ENCODE data around the gene TPPP3. TPM values are rescaled to one million over a fixed set of nuclear protein-coding genes. Genes with fewer than 3 reads are reported as not detected.
A peak's percentile ranks its signal among the peaks of the same experiment; 100 is the strongest.

TPPP3 gene
- total RNA-seq, result not detected

DNA sequence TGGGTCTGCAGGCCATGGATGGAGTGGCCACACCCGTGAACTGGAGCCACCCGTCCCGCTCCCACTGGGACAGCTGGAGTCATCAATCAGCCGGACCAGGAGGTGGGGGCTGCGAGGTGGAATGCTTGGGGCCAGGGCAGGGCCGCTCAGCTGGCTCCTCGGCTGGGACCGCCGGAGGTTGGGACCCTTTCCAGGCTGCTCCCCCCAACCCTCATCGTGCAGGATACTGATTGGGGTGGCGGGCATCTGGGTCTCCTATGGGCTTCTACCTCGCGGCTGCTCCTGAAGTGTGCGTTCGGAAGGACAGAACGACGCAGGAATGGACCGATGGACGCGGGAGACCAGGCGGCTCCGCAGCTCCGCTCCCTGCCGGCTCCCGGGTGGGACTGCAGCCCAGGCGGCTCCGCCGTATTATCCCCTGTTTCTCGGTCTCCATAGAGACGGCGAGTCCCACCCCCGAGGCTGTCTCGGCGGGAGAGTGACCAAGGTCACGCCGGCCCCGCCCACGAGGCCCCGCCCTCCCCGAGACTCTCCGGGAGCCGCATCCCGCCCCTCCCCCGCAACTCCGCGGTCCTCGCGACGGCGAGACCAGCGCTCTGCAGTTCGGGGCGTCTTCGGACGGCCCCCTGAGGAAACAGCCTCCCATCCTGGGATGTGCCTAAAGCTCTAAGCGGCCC, at the start of gene TPPP3:
Gene TPPP3 (minus strand): TSS at position 388 of the 677 bp plus-strand sequence. CDS start 2,387 bp downstream, outside the sequence.
- POLR2A ChIA-PET, result no interaction called here
- Mint-ChIP-seq H3K4me3 (peak within 1 kb of the TSS; percentile 42), H3K4me1 (peaks cover 4% of the 10 kb centered on the region), H3K9me3 (no peaks in the 10 kb centered on the region), H3K36me3 (no peaks in the 10 kb centered on the region), H3K27me3 (peaks cover 32% of the 10 kb centered on the region), H3K27ac (no peak within 1 kb of the TSS)
- DNase-seq (peak; percentile 57), ATAC-seq (ENCODE audit: low read depth) (peak; percentile 45)

DNA sequence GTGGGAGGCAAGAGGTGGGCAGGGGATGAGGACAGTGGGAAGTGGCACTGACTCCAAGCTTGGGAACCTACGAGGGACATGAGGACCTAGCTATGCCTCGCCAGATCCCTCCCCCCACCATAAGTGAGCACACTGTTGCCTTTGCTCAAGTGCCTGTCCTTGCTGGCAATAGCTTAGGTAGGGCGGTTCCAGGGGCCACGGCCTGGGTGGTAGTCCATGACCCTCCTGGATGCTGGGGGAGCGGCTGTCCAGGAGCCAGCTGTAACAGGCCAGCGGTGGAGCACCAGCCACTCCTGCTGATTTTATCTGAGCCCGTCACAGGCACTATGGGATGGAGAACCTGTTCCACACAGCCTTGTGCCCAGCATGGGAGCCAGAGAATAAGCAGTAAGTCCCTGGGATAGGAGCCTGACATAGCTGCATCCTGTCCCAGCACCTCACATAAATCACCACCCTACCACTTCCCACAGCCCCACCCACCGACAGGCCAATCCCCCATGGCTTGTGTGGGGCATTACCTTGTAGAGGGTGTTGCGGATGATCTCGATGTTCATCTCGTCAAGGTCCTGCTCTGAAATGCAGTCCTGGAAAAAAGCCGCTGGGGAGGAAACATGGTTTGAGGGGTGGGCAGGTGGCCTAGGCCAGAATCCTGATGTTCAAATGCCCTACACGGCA, 49.4 kb upstream of the TPPP3 start:
- H3K4me1 Mint-ChIP-seq, result peaks cover 2% of the 10 kb centered on the region
- DNase-seq (no peak), ATAC-seq (ENCODE audit: low read depth) (no peak)
- H3K27me3 Mint-ChIP-seq, result no peaks in the 10 kb centered on the region
- peaks cover 10% of the 10 kb centered on the region for H3K36me3 Mint-ChIP-seq
- H3K9me3 Mint-ChIP-seq, result no peaks in the 10 kb centered on the region
- no peak overlapping the region for H3K27ac Mint-ChIP-seq
- POLR2A ChIA-PET, result no interaction called here
- no peak overlapping the region for H3K4me3 Mint-ChIP-seq

DNA sequence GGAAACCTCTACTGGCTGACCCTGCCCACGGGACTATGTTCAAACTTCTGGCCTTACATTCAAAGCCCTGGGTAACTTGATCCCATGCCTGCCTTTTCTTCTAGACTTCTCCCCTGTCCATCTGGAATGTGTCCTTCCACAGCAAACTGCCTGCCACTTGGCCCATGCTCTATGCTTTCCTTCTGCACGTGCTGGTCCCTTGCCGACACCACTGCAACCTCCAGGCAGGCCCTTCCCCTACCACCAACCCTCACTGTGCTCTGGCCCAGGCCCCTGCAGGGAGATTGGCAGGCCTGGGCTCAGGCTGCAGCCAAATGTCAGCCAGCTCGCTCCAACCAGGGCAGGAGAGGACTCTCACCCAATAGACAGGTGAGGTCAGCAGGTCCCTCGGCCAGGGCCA, 48.6 kb upstream of the TPPP3 start:
- Mint-ChIP-seq H3K36me3 (peaks cover 12% of the 10 kb centered on the region), H3K4me1 (peaks cover 2% of the 10 kb centered on the region), H3K4me3 (no peak overlapping the region), H3K27ac (no peak overlapping the region), H3K27me3 (no peaks in the 10 kb centered on the region), H3K9me3 (no peaks in the 10 kb centered on the region)
- POLR2A ChIA-PET, result no interaction called here
- no peak for DNase-seq
- ATAC-seq (ENCODE audit: low read depth), result no peak

DNA sequence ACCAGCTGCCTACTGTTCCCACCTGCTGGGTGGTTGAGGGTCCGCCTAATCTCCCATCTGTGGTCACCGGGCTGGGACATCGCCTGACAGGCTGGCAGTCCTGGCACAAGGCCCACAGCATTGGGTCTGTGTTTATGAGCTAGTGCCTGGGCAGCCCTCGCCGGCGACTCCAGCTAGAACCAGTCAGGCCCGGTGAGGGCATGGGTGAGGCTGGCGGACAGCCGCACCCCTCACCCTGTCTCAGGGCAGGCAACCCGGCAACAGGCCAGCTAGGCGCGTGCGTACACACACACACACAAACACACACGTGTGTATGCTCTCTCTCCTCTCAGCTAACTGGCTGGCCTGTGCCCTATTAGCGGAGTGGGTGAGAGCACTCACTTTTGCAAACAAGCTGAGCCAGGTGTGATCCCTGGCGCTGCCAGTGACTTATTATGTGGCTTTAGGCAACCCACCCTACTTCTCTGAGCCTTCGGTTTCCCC, 48.0 kb upstream of the TPPP3 start:
- Mint-ChIP-seq H3K27me3 (no peaks in the 10 kb centered on the region), H3K9me3 (no peaks in the 10 kb centered on the region), H3K4me3 (no peak overlapping the region), H3K27ac (no peak overlapping the region), H3K36me3 (peaks cover 9% of the 10 kb centered on the region), H3K4me1 (peaks cover 2% of the 10 kb centered on the region)
- DNase-seq (no peak), ATAC-seq (ENCODE audit: low read depth) (no peak)
- POLR2A ChIA-PET, result no interaction called here

DNA sequence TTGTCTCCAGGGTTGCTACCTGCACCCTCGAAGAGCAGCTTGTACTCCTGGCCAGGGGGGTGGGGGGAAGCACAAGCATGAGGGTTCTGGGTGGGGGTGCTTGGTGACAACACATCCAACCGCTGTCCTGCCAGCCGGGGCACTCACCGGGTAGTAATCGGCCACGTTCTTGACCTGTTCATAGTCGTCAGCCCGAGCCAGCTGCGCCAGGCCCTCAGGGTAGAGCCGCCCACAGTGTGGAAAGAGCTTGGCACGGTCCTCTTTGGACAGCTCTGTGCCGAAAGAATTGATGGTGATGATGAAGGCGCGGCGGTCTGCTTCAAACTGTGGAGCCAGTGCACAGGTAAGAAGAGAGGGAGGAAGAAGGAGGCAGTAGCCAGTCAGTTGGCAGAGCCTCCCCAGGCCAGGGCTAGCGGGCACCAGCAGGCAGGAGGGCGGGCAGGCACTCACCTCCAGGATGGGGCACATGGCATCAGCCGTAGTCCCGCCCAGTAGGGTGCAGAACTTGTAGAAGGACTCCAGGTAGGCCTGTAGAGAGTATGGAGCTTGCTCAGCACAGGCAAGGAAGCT, 45.6 kb upstream of the TPPP3 start:
- Mint-ChIP-seq H3K9me3 (no peaks in the 10 kb centered on the region), H3K4me1 (peaks cover 2% of the 10 kb centered on the region), H3K36me3 (peaks cover 9% of the 10 kb centered on the region), H3K27ac (no peak overlapping the region), H3K4me3 (no peak overlapping the region), H3K27me3 (no peaks in the 10 kb centered on the region)
- POLR2A ChIA-PET, result no interaction called here
- ATAC-seq (ENCODE audit: low read depth) (no peak), DNase-seq (no peak)

DNA sequence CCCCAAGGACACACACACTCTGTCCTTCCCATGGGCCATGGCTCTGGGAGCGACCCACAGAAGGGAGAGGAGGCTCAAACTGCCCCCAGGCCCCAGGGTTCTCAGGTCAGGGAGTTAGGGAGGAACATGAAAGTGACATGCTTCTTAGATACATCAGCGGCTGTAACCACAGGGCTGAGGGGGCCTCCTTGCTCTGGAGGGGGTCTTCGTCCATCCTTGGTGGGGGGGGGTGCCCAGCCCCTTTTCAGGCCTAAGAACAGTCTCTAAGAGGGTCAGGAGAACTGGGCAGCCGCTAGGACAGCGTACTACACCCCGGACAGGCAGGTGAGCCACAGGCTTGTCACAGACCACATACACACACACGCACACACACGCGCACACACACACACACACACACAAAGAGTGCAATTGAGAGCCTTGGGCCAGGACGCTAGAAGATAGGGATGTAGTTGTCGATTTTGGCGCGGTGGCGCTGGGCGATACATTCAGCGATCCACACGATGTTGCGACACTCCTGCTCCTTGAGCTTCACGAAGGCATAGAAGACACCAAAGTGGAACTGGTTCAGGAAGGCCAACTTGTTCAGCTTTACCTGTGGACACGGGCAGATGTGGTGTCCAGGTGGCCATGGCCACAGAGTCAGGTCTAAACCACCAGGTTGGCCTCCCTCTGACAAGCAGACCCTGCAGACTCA, 44.9 kb upstream of the TPPP3 start:
- Mint-ChIP-seq H3K27me3 (peaks cover 3% of the 10 kb centered on the region), H3K4me1 (peaks cover 2% of the 10 kb centered on the region), H3K9me3 (no peaks in the 10 kb centered on the region), H3K4me3 (no peak overlapping the region), H3K27ac (no peak overlapping the region), H3K36me3 (peaks cover 9% of the 10 kb centered on the region)
- DNase-seq (no peak), ATAC-seq (ENCODE audit: low read depth) (no peak)
- POLR2A ChIA-PET, result no interaction called here

DNA sequence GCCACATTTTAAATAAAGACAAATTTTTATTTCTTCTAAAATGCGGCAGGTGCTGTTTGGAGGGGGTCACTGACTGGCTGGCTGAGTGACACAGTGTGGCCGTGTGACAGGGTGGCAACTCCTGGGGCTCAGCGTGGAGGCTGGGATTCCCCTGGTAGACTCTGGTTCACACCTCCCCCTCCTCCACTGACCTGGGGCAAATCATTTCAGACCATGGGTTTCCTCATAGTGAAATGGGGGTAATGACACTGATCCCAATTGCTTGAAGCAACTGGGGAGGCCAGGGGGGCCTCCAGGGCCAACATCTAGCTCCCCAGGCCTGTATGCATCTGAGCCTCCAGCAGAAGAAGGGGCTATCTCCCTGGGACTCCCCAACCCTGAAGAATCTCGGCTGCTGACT, 44.2 kb upstream of the TPPP3 start:
- Mint-ChIP-seq H3K4me1 (peaks cover 3% of the 10 kb centered on the region), H3K27me3 (peaks cover 5% of the 10 kb centered on the region), H3K9me3 (no peaks in the 10 kb centered on the region), H3K4me3 (no peak overlapping the region), H3K36me3 (peaks cover 9% of the 10 kb centered on the region), H3K27ac (no peak overlapping the region)
- ATAC-seq (ENCODE audit: low read depth), result no peak
- DNase-seq, result no peak
- POLR2A ChIA-PET, result no interaction called here

DNA sequence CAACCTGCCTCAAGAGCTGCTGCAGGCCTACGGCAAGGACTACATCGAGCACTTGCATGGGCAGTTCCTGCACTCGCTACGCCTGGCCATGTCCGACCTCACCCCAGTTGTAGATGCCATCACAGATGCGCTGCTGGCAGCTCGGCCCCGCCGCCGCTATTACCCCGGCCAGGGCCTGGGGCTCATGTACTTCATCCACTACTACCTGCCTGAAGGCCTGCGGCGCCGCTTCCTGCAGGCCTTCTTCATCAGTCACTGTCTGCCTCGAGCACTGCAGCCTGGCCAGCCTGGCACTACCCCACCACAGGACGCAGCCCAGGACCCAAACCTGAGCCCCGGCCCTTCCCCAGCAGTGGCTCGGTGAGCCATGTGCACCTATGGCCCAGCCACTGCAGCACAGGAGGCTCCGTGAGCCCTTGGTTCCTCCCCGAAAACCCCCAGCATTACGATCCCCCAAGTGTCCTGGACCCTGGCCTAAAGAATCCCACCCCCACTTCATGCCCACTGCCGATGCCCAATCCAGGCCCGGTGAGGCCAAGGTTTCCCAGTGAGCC, 43.4 kb upstream of the TPPP3 start:
- Mint-ChIP-seq H3K27ac (peak overlapping the region; percentile 42), H3K36me3 (peaks cover 9% of the 10 kb centered on the region), H3K27me3 (peaks cover 11% of the 10 kb centered on the region), H3K4me3 (no peak overlapping the region), H3K4me1 (peaks cover 4% of the 10 kb centered on the region), H3K9me3 (no peaks in the 10 kb centered on the region)
- DNase-seq (no peak), ATAC-seq (ENCODE audit: low read depth) (no peak)
- POLR2A ChIA-PET, result no interaction called here

DNA sequence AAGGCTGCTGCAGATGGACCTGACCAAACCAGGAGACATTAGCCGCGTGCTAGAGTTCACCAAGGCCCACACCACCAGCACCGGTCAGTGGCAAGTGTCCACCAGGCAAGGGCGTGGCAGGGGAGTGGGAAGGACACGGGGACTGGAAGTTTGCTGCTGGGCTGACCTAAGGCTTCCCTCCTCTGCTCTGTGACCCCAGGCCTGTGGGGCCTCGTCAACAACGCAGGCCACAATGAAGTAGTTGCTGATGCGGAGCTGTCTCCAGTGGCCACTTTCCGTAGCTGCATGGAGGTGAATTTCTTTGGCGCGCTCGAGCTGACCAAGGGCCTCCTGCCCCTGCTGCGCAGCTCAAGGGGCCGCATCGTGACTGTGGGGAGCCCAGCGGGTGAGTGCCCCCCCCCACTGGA, 42.5 kb upstream of the TPPP3 start:
- ATAC-seq (ENCODE audit: low read depth), result no peak
- no peaks in the 10 kb centered on the region for H3K9me3 Mint-ChIP-seq
- POLR2A ChIA-PET, result no interaction called here

DNA sequence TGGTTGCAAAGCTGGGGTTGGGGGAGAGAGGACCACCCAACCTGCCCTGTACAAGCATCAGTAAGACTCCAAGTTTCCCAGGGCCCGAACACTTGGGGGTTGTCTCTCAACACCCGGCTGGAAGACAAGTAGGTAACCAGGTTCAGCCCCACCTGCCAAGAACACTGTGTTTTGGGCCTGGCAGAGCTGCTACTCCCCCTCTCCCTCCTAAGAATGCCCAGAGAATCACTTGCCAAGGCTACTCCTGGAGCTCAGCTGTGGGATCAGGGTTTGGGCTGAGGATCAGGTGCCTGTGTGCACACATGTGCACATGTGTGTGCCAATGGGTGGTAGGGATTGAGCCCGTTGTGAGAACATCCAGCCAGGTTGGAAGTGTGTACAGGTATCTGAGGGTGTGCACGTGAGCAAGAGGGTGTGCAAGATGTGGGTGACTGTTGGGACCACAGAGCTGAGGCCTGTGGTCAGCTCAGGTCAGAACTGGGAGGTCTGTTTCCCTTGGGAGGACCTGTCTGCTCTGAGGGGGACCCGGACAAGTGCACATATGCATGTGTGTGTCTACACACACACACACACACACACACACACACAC, 39.9 kb upstream of the TPPP3 start:
- H3K27ac Mint-ChIP-seq, result no peak overlapping the region

More for the DNA sequence above, 42.5 kb upstream of the TPPP3 start:
- Mint-ChIP-seq H3K36me3 (peaks cover 9% of the 10 kb centered on the region), H3K4me1 (peaks cover 4% of the 10 kb centered on the region), H3K27ac (no peak overlapping the region), H3K4me3 (no peak overlapping the region), H3K27me3 (peaks cover 14% of the 10 kb centered on the region)
- no peak for DNase-seq

DNA sequence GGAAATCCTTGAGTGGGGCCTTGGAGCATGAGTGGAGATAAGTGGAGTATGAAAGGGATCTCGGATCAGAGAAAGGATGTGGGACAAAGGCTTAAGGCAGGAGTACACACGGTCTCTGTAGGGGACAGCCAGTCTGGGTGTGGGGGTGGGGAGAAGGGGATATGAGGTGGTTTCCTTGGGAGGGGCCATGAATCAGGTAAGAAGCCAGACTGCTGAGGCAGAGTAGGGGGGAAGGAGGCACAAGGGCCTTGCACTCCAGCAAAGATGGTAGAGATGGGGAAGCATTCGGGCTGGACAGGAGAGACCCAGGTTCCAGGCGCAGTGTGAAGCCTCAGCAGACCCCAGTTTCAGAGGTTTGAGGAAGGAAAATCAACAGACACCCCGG, 39.2 kb upstream of the TPPP3 start:
- H3K36me3 Mint-ChIP-seq, result peaks cover 3% of the 10 kb centered on the region
- H3K27me3 Mint-ChIP-seq, result peaks cover 33% of the 10 kb centered on the region
- POLR2A ChIA-PET, result no interaction called here
- no peak overlapping the region for H3K27ac Mint-ChIP-seq
- no peaks in the 10 kb centered on the region for H3K9me3 Mint-ChIP-seq
- peak overlapping the region; percentile 39 for H3K4me3 Mint-ChIP-seq
- DNase-seq (no peak), ATAC-seq (ENCODE audit: low read depth) (no peak)
- peaks cover 7% of the 10 kb centered on the region for H3K4me1 Mint-ChIP-seq

More for the DNA sequence above, 39.9 kb upstream of the TPPP3 start:
- Mint-ChIP-seq H3K4me3 (no peak overlapping the region), H3K27me3 (peaks cover 33% of the 10 kb centered on the region), H3K4me1 (peaks cover 7% of the 10 kb centered on the region), H3K9me3 (no peaks in the 10 kb centered on the region), H3K36me3 (peaks cover 4% of the 10 kb centered on the region)
- POLR2A ChIA-PET, result no interaction called here
- ATAC-seq (ENCODE audit: low read depth), result no peak
- DNase-seq, result no peak

DNA sequence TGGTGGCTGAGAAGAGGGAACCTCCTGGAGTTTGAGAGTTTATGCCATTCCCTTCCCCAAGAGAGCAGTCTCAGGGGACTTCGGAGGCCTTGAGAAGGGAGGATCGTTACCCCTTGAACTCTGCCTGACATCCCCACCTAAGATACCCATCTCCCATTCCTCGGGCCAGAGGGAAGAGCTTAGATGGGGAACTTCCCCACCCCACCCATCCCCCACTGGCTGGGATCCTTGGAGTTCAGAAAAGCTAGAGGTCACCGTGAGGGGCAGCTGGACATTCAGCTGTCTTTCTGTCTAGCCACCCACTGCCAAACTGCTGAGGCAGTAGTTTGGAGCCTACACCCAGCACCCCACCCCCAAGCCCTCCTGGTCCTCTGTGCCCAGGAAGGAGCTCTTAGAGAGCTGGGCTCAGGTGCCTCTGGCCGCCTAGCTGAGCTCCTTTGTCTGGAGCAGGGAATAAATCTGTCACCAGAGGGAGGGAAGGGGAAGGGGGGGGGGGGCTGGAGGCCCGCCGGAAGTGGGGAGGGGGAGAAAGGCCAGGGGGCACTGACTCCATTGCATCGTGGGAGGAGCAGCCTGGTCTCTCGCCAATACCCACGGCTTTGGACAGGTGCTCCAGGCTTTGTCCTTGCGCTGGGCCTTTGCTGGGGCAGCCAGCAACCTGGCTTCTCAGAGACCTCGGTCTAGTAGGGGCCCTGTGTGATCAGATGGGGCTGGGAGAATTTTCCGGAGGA, 38.6 kb upstream of the TPPP3 start:
- no peak for ATAC-seq (ENCODE audit: low read depth)
- POLR2A ChIA-PET, result no interaction called here
- H3K9me3 Mint-ChIP-seq, result no peaks in the 10 kb centered on the region
- no peak for DNase-seq
- peaks cover 7% of the 10 kb centered on the region for H3K4me1 Mint-ChIP-seq
- H3K36me3 Mint-ChIP-seq, result peaks cover under 1% of the 10 kb centered on the region
- peak overlapping the region; percentile 49 for H3K4me3 Mint-ChIP-seq
- no peak overlapping the region for H3K27ac Mint-ChIP-seq
- H3K27me3 Mint-ChIP-seq, result peaks cover 33% of the 10 kb centered on the region

All from activated naive CD8-positive, alpha-beta T cell treated with anti-CD3 and anti-CD28 coated beads, Interleukin-2, amount 10 ng/mL, durations not matched to agents 7 days and 5 days (primary cell).